ENCODE data around the gene LAMA4.

LAMA4 gene

DNA sequence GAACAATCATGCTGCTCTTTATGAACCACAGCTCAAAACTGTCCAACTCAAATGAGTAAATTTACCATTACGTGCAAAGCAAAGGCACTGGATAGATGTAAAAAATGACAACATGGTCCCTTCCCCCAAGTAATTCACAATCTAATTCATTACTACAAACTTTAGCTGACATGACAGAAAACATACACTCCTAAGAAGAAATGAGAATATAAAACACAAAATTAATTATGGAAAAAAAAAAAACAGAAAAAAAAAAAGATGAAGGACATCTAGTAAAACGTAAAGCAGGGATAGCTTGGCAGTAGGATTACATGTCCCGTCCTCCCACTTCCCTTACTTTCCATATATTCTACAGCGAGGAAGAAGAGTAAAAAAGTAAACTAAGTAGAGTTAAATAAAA, 172.8 kb downstream of the LAMA4 start:
- DNase-seq (ENCODE audit: low read depth), result no peak

DNA sequence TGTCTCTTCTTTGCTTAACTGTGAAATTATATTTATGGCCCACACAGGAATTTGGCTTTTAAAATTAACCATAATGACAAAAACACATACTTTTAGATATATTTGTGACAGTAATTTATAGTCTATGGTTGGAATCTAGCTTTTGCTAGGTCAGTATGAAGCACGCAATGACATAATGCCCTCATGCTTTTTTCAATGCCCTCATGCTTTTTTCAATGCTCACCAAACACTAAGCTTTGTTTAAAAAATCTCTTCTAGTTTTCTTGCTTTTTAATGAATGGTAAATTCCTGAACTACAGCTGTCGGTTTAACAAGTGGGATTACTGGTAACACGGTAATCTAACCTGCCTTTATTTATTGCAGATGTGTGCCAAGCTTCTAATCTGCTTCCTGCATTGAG, 187.8 kb downstream of the LAMA4 start:
- DNase-seq (ENCODE audit: low read depth), result no peak

DNA sequence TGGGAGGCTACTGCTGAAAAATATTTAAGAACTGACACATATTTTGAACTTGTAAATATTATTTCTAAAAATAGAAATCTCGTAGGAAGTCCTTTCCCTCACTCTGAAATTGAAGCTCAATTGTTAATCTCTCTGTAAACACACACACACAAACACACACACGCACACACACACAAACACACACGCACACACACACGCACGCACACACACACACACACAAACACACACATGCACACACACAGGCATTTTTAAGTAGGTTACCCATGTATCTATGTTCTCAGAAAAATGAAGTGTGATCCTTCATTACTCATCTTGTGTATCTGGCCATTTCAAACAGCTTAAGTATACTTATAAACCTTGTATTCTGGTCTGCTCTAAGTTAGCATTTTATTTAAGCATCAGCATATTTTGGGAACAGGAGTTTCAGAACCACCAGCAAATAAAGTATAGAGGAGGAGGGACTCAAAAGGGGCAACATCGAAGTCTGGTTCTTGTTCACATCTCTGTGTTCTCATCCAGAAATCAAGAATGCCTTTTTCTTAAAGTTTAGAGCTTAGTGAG, 188.9 kb downstream of the LAMA4 start:
- DNase-seq (ENCODE audit: low read depth), result no peak

DNA sequence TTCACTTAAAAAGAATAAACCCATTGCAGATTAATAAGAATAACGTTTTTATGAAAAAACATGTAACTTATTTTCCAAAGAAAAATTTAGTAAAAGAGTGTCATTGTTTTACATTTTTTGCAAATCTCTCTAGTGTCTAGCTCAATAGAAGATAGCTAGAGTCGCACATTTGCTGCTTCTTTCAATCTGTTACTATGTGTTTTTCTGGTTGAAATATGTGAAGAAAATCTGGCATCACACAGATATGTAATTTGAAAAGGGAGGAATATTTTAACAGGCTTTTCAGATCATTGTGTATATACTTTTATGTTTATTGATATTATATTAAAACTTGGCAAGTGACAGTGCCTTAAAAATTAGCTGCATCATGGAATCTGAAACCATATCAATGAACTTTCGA, 191.4 kb downstream of the LAMA4 start:
- DNase-seq (ENCODE audit: low read depth), result no peak

DNA sequence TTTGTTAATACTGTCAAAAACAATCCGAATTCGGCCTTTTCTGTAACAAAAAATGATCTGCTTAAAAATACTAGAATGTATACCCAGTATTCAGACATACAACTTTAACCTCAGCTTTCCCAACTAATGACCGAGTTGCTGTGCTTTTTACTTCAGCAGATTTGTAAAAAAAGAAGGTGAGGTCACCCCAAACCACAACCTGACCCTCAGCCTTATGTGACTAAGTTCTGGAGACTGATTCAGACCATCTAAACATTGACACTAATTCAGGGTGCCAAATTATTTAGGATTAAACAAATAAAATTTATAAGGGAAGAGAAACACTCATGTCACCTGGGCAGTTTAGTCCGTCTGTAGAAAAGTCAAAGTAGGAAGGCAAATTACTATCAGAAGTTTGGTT, 192.8 kb downstream of the LAMA4 start:
- DNase-seq (ENCODE audit: low read depth), result no peak
